Left kidney (tissue), 2 donors: Measurements from ENCODE around the gene SMYD4. TPM values are rescaled to one million over a fixed set of nuclear protein-coding genes. Genes with fewer than 3 reads are reported as not detected.
A peak's percentile ranks its signal among the peaks of the same experiment; 100 is the strongest.
"Not testable (repeated sequence)": the region's sequence is repeated elsewhere in the genome, so short reads cannot be mapped to it uniquely, and the experiment has no call there.

ENCODE experiments used
- DNase-seq: peaks from one replicate; pipeline ENCODE4 v3.0.0-alpha.2; 2013
- polyA plus RNA-seq: library from polyadenylated mRNA; unstranded; fragments of 120-200 nt; gene quantifications from one replicate; pipeline ENCODE4 v1.2.1, GENCODE V29; 2013; ENCODE audit not compliant: insufficient read length

Gene SMYD4
- polyA plus RNA-seq, 1 donor: 22.3 TPM

DNA sequence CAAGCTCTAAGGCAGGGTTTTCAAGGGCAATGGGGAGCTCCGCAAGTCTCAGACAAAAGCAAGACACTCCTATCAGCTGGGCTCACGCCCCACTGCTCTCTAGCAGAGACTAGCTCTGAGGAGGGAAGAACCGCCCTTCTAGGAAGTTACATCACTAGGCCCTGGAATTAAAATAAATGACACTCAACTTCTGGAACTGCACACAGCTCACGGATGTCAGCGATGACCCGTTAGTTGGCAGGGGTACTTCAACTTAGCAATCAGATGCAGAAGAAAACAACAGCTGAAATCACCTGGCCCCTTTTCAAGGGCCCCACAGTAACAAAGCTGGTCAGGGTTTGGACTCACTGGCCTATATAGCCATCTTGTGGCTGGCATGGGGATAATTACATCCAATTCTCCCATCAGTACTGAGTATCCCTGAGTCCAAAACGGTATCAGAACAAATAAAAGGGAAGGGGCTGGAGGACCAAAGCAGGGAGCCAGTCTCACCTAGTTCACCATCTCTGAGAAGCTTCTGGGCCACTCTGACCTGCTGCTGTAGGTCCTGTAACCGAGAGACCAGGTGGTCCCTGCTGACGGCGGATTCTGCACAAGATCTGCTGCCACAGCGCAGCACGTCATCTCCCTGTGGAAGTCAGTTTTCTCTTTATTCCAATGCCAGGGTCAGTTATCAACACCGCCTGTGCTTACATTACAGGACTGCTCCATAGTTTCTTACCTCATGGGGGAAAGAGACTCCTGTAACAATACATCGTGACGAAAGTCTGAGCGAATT lies 45.7 kb downstream of the SMYD4 start:
- DNase-seq: peak; percentile 48

GRCh38 chr17:1783271-1783670 lies 46.4 kb downstream of the SMYD4 start:
- no peak for DNase-seq

GRCh38 chr17:1782171-1782567 lies 47.5 kb downstream of the SMYD4 start:
- no peak for DNase-seq

GRCh38 chr17:1779571-1780131 lies 50.1 kb downstream of the SMYD4 start:
- DNase-seq: peak; percentile 50

GRCh38 chr17:1776857-1777256 lies 52.8 kb downstream of the SMYD4 start:
- no peak for DNase-seq

DNA sequence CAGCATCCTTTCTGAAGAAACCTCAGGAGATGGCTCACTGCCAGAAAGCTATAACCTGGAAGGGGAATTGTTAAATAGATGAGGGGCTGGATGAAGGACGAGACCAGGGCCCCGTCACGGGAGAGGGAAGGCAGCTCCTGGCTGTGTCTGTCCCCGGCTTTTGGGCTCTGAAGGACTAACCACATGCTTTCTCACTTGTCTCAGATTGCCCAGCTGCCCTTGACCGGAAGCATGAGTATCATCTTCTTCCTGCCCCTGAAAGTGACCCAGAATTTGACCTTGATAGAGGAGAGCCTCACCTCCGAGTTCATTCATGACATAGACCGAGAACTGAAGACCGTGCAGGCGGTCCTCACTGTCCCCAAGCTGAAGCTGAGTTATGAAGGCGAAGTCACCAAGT lies 53.4 kb downstream of the SMYD4 start:
- no peak for DNase-seq

- no peak for DNase-seq
Observed at GRCh38 chr17:1774390-1775176, 55.1 kb downstream of the SMYD4 start.

- no peak for DNase-seq
Observed at GRCh38 chr17:1773696-1774181, 56.0 kb downstream of the SMYD4 start.

DNA sequence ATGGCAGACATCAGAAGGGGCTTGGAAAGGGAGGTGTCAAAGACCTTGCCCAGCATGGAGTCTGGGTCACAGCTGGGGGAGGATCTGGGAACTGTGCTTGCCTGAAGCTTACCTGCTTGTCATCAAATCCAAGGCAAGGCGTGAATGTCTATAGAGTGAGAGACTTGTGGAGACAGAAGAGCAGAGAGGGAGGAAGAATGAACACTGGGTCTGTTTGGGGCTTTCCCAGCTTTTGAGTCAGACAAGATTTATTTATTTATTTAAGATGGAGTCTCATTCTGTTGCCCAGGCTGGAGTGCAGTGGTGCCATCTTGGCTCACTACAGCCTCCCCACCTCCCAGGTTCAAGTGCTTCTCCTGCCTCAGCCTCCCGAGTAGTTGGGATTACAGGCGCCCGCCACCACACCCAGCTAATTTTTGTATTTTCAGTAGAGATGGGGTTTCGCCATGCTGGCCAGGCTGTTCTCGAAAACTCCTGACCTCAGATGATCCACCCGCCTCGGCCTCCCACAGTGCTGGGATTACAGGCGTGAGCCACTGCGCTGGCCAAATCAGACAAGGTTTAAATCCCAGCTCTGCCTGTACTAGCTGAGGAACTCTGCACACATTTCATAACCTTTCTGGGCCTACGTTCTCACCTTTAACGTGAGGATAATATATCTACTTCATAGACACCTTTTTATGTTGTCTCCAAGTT lies 56.6 kb downstream of the SMYD4 start:
- DNase-seq: not testable (repeated sequence)

DNA sequence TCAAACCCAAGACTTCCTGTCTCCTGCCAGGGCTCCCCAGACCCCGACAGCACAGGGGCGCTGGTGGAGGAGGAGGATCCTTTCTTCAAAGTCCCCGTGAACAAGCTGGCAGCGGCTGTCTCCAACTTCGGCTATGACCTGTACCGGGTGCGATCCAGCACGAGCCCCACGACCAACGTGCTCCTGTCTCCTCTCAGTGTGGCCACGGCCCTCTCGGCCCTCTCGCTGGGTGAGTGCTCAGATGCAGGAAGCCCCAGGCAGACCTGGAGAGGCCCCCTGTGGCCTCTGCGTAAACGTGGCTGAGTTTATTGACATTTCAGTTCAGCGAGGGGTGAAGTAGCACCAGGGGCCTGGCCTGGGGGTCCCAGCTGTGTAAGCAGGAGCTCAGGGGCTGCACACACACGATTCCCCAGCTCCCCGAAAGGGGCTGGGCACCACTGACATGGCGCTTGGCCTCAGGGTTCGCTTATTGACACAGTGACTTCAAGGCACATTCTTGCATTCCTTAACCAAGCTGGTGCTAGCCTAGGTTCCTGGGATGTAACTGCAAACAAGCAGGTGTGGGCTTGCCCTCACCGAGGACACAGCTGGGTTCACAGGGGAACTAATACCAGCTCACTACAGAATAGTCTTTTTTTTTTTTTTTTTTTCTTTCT lies 59.8 kb downstream of the SMYD4 start:
- DNase-seq: no peak

GRCh38 chr17:1767358-1767757 lies 62.3 kb downstream of the SMYD4 start:
- DNase-seq: no peak

GRCh38 chr17:1766382-1767135 lies 63.1 kb downstream of the SMYD4 start:
- DNase-seq: no peak

DNA sequence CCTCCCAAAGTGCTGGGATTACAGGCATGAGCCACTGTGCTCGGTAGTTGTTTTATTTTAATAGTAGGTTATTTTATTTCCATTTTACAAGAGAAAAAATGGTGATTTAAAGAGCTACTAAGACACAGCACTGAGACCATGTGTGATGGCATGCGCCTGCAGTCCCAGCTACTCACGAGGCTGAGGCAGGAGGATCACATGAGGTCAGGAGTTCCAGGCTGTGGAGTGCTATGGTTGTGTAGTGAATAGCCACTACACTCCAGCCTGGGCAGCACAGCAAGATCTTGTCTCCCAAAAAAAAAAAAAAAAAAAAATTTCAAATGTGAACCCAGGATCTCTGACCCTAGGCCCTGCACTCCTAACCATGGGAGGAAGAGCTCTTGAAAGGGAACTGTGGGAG lies 64.1 kb downstream of the SMYD4 start:
- no peak for DNase-seq

DNA sequence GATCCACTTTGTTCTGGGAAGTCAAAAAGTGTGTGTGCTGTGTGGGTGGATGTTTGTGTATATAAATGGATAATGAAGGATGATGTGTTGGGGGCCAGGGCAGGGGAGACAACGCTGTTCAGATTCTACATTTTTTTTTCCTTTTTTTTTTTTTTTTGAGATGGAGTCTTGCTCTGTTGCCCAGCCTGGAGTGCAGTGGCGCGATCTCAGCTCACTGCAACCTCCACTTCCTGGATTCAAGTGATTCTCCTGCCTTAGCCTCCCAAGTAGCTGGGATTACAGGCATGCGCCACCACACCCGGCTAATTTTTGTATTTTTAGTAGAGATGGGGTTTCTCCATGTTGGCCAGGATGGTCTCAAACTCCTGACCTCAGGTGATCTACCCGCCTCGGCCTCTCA lies 65.0 kb downstream of the SMYD4 start:
- not testable (repeated sequence) for DNase-seq

GRCh38 chr17:1764284-1764683 lies 65.4 kb downstream of the SMYD4 start:
- DNase-seq: no peak

GRCh38 chr17:1762901-1763898 lies 66.5 kb downstream of the SMYD4 start:
- DNase-seq: no peak

GRCh38 chr17:1762233-1762900 lies 67.3 kb downstream of the SMYD4 start:
- DNase-seq: no peak

DNA sequence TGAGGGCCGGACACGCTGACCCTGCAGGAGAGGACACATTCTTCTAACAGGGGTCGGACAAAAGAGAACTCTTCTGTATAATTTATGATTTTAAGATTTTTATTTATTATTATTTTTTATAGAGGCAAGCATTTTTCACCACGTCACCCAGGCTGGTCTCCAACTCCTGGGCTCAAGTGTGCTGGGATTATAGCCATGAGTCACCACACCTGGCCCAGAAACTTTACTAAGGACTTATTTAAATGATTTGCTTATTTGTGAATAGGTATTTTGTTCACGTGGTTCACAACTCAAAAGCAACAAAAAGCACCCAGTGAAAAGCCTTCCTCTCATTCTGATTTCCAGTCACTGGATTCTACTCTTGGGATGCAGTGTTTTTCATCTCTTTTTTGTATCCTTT lies 70.2 kb downstream of the SMYD4 start:
- DNase-seq: no peak

GRCh38 chr17:1758807-1759206 lies 70.9 kb downstream of the SMYD4 start:
- DNase-seq: no peak
